ENCODE results near the gene LIME1. TPM values are rescaled to one million over a fixed set of nuclear protein-coding genes. Genes with fewer than 3 reads are reported as not detected.

Gene LIME1
- total and polyA plus RNA-seq, 9 of the 15 experiments (the other 6 are each of a cell fraction or from before 2014, with no cell fraction given), result 0.11 to 17.1 (median 2.8) TPM; not detected in 2

DNA sequence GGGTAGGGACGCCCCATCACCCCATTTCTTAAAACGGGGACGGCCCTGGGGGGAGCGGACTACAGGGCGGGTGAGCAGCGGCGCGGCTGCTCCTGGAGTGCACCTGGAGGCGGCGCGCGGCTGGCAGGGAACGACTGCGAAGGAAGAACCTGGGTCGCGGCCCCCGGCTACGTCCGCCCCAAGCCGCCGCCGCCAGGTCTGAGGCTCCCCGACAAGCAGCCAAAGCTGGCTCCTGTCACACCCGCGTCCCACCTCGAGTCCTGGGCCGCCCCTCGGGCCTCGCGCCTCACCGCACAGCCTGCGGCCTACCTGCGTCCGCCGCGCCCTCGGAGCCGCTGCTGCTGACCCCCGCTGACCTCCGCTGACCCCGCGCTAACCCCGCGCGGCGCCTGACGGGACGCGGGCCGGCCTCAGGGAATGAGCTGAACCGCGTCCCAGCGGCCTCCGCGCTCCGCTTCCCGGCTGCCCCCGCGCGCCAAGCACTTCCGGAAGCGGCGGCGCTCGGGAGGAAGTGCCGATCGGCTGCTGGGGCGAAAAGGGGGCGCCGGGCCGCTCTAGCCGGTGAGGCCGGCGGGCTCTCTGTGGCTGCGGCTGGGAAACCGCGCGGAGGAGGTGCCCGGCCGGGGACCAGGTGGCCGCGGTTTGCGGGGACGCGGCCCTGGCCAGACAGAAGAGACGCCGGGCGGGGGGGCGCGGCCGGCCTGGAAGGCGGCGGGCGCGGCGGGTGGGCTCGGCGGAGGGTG is 28.7 kb upstream of the LIME1 start, which contains the start of the genes ARFRP1 and ZGPAT (continued):
- TF ChIP-seq NFE2L1 (tag; IDR thresholded peaks at IDR 0.05; ENCODE audit: borderline replicate concordance, low read depth) (no peak), ZNF589 (CRISPR knock-in tag; IDR thresholded peaks at IDR 0.05; ENCODE audit: low read depth) (no peak), ZNF124 (CRISPR knock-in tag; IDR thresholded peaks at IDR 0.05) (0 out of 2 replicates have a peak, but pooled peaks have one; percentile 23), PCBP1 (IDR thresholded peaks at IDR 0.05; ENCODE audit: low read depth, low read length, poor library complexity, severe bottlenecking) (no peak), HNRNPK (IDR thresholded peaks at IDR 0.05; ENCODE audit: low read depth, low read length, poor library complexity, severe bottlenecking) (no peak), KDM5B (IDR thresholded peaks at IDR 0.05; ENCODE audit: insufficient replicate concordance, low read depth, low read length) (peak; percentile 65), ZNF79 (CRISPR knock-in tag; IDR thresholded peaks at IDR 0.05; ENCODE audit: low read depth) (no peak), NR4A1 (CRISPR knock-in tag; IDR thresholded peaks at IDR 0.05) (0 out of 2 replicates have a peak, but pooled peaks have one; percentile 46), NR4A1 (tag; IDR thresholded peaks at IDR 0.05) (peak; percentile 84), POLR2A (conservative IDR thresholded peaks at IDR 0.05) (peak; percentile 63), MTA3 (IDR thresholded peaks at IDR 0.05; ENCODE audit: borderline replicate concordance) (peak; percentile 72; the same call in 1 of the 2 replicates), PML (IDR thresholded peaks at IDR 0.05; ENCODE audit: low read length) (peak; percentile 23; the same call in 1 of the 2 replicates), TBL1XR1 (IDR thresholded peaks at IDR 0.05; ENCODE audit: low read length in 2 of 2) (0 out of 4 replicates have a peak, but pooled peaks of 1 of the 2 experiments have one; percentile 8), GATA2 (CRISPR knock-in tag; IDR thresholded peaks at IDR 0.05) (no peak)
- TF ChIP-seq, protein P1, sequence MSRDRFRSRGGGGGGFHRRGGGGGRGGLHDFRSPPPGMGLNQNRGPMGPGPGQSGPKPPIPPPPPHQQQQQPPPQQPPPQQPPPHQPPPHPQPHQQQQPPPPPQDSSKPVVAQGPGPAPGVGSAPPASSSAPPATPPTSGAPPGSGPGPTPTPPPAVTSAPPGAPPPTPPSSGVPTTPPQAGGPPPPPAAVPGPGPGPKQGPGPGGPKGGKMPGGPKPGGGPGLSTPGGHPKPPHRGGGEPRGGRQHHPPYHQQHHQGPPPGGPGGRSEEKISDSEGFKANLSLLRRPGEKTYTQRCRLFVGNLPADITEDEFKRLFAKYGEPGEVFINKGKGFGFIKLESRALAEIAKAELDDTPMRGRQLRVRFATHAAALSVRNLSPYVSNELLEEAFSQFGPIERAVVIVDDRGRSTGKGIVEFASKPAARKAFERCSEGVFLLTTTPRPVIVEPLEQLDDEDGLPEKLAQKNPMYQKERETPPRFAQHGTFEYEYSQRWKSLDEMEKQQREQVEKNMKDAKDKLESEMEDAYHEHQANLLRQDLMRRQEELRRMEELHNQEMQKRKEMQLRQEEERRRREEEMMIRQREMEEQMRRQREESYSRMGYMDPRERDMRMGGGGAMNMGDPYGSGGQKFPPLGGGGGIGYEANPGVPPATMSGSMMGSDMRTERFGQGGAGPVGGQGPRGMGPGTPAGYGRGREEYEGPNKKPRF (IDR thresholded peaks at IDR 0.05; ENCODE audit: low read depth, low read length), result no peak
- TF ChIP-seq, protein P2, sequence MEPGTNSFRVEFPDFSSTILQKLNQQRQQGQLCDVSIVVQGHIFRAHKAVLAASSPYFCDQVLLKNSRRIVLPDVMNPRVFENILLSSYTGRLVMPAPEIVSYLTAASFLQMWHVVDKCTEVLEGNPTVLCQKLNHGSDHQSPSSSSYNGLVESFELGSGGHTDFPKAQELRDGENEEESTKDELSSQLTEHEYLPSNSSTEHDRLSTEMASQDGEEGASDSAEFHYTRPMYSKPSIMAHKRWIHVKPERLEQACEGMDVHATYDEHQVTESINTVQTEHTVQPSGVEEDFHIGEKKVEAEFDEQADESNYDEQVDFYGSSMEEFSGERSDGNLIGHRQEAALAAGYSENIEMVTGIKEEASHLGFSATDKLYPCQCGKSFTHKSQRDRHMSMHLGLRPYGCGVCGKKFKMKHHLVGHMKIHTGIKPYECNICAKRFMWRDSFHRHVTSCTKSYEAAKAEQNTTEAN (CRISPR knock-in tag; IDR thresholded peaks at IDR 0.05), result no peak; the same call in 1 of the 2 replicates
- TF ChIP-seq, protein P3, sequence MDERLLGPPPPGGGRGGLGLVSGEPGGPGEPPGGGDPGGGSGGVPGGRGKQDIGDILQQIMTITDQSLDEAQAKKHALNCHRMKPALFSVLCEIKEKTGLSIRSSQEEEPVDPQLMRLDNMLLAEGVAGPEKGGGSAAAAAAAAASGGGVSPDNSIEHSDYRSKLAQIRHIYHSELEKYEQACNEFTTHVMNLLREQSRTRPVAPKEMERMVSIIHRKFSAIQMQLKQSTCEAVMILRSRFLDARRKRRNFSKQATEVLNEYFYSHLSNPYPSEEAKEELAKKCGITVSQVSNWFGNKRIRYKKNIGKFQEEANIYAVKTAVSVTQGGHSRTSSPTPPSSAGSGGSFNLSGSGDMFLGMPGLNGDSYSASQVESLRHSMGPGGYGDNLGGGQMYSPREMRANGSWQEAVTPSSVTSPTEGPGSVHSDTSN (CRISPR knock-in tag; IDR thresholded peaks at IDR 0.05; ENCODE audit: low read depth), result no peak
- TF ChIP-seq, protein P3 (tag; conservative IDR thresholded peaks at IDR 0.05; ENCODE audit: low read depth), result no peak
- TF ChIP-seq, protein P4, sequence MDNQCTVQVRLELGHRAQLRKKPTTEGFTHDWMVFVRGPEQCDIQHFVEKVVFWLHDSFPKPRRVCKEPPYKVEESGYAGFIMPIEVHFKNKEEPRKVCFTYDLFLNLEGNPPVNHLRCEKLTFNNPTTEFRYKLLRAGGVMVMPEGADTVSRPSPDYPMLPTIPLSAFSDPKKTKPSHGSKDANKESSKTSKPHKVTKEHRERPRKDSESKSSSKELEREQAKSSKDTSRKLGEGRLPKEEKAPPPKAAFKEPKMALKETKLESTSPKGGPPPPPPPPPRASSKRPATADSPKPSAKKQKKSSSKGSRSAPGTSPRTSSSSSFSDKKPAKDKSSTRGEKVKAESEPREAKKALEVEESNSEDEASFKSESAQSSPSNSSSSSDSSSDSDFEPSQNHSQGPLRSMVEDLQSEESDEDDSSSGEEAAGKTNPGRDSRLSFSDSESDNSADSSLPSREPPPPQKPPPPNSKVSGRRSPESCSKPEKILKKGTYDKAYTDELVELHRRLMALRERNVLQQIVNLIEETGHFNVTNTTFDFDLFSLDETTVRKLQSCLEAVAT (IDR thresholded peaks at IDR 0.05), result no peak
